ENCODE results near the gene CLTA.
"Not testable (repeated sequence)": the region's sequence is repeated elsewhere in the genome, so short reads cannot be mapped to it uniquely, and the experiment has no call there.

The CLTA gene

DNA sequence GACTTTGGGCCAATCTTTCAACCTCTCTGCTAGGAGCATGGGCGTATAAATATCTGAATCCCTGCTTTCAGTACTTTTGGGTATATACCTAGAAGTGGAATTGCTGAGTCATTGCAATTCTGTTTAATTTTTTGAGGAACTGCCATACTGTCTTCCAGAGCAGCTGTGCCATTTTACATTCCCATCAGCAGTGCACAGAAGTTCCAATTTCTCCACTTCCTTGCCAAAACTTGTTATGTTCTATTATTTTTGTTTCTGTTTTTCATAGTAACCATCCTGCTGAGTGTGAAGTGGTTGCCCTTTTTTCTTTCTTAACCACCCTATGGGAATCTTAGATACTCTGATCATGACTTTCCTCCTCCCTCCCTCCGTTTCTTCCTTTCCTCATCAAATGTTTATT is 32.6 kb upstream of the CLTA start:
- DNase-seq (ENCODE audit: low read depth in 1 of 2, low spot score in 1 of 2) = no peak

DNA sequence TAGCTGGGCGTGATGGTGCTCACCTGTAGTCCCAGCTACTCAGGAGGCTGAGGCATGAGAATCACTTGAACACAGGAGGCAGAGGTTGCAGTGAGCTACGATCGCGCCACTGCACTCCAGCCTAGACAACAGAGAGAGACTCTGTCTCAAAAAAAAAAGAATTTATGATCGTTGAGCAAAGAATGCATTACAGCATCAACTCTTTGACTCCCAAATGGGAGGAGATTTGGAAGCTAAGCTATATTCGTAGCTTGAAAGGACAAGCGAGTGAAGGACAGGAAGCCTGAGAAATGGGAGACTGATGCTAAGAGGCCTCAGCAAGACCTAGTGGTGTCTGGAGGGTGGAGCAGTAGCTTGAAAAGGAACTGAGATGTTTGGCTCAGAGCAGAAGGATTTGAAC is 31.8 kb upstream of the CLTA start:
- DNase-seq (ENCODE audit: low read depth in 1 of 2, low spot score in 1 of 2) = no peak

DNA sequence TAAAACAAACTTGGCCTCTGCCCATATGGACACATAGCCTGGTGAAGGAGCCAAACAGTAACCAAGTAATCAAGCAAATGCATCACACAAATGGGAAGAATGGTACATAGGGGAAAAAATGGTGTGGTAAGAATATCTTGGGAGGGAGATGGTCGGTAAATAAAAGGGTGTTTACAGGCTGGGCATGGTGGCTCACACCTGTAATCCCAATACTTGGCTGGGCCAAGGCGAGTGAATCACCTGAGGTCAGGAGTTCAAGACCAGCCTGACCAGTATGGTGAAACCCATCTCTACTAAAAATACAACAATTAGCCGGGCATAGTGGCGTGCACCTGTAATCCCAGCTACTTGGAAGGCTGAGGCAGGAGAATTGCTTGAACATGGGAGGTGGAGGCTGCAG is 31.2 kb upstream of the CLTA start:
- not testable (repeated sequence) for DNase-seq (ENCODE audit: low read depth in 1 of 2, low spot score in 1 of 2)

DNA sequence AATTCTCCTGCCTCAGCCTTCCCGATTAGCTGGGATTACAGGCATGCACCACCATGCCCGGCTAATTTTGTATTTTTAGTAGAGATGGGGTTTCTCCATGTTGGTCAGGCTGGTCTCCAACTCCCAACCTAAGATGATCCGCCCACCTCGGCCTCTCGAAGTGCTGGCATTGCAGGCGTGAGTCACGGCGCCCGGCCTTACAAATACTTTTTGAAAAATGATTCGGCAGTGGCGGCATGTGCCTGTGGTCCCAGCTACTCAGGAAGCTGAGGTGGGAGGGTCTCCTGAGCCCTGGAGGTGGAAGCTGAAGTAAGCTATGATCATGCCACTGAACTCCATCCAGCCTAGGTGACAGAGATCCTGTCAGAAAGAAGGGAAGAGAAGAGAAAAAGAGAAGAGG is 30.6 kb upstream of the CLTA start:
- not testable (repeated sequence) for DNase-seq (ENCODE audit: low read depth in 1 of 2, low spot score in 1 of 2)

DNA sequence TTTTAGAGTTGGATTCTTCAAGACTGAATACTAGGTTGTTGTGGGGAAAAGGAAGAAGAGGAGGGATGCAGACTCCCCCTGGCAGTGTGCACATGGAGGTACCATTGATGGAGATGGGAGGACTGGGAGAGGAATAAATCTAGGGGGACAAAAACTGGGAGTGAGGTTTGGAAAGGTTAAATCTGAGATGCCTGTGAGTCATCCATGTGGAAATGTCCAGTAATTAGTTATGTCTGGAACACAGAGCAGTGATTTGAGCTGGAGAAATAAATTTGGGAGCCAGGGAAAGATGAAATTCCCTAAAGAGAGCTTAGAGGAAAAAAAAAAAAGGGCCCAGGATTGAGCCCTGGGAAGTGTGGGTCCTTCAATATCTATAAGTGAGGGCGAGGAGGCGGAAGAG is 29.5 kb upstream of the CLTA start:
- DNase-seq (ENCODE audit: low read depth in 1 of 2, low spot score in 1 of 2) = no peak

DNA sequence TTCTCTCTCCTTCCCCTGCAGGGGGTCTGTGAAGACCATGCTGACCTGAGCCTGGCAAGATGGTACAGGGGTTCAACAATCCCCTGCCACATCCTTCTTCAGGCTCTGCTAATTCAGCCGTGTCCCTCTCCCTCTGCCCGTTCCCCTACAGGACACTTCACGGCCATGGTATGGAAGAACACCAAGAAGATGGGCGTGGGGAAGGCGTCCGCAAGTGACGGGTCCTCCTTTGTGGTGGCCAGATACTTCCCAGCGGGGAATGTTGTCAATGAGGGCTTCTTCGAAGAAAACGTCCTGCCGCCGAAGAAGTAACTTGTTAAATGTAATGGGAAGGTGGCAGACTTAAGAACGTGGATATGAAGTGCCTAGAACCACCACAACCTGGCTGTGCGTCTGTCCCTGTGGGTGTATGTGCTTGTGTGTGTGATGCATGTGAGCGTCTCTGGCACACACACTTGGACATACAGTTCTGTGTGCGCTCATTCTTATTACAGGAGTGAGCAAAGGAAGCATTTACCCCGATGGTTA is 28.4 kb upstream of the CLTA start:
- no peak for DNase-seq (ENCODE audit: low read depth in 1 of 2, low spot score in 1 of 2)

DNA sequence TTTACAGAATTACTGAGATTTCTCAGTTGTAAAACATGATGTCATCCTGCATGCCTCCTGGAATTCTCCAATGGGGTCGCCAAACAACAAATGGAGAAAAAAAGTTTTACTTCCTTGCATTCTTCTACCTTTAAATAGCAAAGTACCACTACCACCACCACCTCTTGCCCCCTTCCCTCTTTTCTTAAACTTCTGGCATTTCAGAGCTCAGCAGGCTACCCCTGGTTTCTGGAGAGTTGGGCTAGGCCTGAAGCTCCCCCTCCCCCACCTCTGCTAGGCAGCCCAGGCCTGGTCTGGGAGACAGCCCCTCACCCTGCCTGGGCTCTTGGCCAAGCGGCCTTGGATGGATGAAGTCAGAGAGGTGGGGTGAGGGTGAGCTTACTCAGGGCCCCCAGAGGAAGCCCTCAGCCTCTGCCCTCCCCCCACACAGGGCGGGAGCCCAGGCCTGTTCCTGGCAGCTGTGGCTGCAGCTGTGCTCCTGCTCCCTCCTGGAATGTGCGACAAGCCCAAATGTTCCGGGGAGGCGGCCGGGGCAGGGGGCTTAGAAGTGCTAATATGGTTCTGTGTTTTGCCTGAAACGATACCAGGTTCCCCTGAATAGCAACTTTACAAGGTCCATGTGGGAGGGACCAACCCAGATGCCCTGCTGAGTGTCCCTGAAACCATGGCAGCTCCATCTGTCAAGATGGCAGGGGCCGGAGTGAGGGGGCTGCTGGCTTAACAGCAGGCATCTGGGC is 27.5 kb upstream of the CLTA start:
- DNase-seq (ENCODE audit: low read depth in 1 of 2, low spot score in 1 of 2) = no peak

DNA sequence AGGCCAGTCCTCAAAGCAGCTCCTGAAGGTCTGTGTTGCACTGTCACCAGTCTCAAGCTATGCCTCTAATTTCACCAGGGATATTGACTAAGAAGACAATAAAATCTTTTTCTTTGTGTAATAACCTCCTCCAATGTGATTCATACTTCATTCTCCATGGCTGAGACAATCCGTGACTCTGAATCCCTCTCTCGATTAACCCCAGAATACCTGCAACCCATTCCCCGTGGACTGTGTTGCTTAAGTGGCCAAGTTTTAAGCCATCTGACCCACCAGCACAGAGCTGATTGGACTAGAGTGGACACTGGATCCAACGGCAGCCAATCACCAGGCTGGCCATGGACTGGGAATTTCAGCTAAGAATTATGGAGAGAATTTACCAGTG is 26.9 kb upstream of the CLTA start:
- DNase-seq (ENCODE audit: low read depth in 1 of 2, low spot score in 1 of 2) = no peak

DNA sequence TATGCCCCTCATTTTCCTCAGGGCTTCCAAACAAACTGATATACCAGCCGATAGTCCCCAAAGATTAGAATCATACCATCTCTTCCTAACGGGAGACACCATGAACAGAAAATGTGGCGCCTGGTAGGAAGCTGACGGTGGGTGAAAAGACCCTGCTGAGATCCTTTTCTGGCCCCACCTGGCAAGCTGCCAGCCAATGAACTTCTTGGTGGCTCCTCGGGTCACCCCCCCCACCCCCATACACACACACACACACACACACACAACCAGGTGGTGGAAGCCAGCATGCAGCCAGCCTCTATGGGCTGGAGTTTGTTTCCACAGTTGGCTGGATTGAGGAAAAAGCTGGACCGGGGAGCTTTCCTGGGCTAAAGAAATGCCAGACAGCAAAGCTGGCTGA is 26.3 kb upstream of the CLTA start:
- no peak for DNase-seq (ENCODE audit: low read depth in 1 of 2, low spot score in 1 of 2)

DNA sequence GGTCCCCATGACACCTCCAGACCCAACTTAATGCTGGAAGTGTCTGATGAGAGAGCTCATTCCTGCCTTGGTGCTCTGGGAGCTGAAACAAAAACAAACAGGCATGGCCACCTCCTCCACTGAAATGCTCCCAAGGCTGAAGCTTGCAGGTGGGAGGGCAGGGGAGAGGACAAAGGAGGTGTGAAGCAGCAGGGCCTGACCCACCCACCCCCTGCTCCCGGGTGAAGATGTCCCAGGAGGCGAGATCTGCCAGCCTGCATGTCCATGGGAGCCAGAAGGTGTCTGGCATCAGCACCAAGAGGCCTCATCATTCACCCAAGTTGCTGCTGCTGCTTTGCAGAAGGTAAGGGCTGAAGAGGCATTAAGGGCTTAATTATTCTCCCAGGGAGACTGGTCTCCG is 25.7 kb upstream of the CLTA start:
- DNase-seq (ENCODE audit: low read depth in 1 of 2, low spot score in 1 of 2) = no peak

DNA sequence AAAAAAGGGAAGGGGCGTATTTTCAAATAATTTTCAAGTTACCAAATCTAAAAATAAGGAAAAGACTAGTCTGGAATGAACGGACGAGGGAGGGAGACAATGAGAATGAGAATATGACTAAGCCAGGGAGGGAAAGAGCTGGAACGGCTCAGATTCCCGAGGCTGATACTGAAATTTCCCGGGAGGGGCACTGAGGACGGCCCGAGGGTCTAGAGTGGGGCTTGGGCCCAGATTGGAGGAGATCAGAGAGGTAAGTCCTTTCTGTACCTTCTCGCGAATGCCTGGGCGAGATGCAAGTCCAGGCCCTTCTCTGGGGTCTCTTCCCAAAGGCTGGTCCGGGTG is 24.9 kb upstream of the CLTA start:
- DNase-seq (ENCODE audit: low read depth in 1 of 2, low spot score in 1 of 2) = no peak

DNA sequence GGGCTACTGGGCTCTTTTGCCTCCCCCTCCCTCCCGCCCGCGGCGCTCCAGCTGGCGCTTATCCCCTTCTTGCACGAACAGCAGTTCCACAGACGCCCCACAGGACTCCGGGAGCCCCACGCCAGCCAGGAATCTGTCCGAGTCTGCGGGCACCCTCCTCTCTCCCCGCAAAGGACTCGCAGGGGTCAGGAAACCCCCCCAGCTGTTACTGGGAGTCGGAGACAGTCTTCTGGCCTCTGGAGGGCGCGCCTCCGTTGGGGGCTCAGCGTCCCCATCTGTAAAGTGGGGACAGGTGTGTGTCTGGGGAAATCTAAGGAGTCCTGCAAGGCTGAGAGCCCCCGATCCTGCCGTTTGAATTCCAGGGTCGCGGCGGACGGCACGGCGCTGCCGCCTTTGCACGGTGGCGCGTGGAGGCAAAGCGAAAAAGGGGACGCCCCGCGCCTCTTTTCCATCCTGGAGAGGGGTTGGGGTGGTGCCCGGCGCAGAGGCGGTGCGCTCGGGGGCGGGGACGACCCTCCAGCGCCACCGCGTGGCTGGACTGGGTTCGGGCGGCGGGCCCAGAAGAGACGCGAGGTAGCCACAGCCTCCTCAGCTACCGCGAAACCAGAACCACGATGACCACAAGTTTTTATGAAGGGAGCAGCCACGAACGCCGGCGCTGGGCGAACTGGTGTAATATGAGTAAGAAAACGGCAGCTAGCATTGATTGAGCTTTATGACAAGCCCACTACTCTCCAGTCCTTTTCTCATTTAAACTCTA is 24.4 kb upstream of the CLTA start:
- DNase-seq (ENCODE audit: low read depth in 1 of 2, low spot score in 1 of 2) = peak; percentile 66 to 74

DNA sequence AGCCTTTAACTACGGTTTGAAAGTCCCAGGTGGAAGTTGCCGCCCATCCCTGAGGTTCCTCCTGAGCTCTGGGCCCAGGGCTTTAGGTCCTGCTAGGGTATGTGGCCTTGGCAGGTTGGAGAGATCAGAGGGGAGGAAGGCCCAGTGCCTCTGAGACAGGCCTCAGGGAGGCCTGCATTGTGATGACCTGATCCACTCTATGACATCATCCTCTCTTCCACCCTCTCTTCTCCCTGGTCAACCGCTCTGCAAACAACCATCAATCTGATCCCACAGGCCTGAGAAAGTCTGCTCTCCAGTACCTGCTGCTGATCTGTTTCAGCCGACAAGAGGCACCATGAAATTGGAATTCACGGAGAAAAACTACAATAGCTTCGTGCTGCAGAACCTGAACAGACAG is 21.6 kb upstream of the CLTA start, which contains the start of gene CCIN:
CCIN (plus strand) TSS at position 223 of the 400 bp plus-strand sequence; CDS start at position 338, 115 bp downstream.
- no peak for DNase-seq (ENCODE audit: low read depth in 1 of 2, low spot score in 1 of 2)

DNA sequence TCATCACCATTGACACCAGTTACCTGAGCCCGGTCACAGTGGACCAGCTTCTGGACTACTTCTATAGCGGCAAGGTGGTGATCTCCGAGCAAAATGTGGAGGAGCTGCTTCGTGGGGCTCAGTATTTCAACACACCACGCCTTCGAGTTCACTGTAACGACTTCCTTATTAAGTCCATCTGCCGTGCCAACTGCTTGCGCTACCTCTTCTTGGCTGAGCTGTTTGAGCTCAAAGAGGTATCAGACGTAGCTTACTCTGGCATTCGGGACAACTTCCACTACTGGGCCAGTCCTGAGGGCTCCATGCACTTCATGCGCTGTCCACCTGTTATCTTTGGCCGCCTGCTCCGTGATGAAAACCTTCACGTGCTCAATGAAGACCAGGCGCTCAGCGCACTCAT is 21.0 kb upstream of the CLTA start:
- no peak for DNase-seq (ENCODE audit: low read depth in 1 of 2, low spot score in 1 of 2)

DNA sequence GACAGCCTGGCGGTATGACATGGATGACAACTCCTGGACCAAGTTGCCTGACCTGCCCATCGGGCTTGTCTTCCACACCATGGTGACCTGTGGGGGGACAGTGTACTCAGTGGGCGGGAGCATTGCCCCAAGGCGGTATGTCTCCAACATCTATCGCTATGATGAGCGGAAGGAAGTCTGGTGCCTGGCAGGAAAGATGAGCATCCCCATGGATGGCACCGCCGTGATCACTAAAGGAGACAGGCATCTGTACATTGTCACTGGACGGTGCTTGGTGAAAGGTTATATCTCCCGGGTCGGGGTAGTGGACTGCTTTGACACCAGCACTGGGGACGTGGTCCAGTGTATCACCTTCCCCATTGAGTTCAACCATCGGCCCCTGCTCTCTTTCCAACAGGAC is 20.2 kb upstream of the CLTA start:
- no peak for DNase-seq (ENCODE audit: low read depth in 1 of 2, low spot score in 1 of 2)

DNA sequence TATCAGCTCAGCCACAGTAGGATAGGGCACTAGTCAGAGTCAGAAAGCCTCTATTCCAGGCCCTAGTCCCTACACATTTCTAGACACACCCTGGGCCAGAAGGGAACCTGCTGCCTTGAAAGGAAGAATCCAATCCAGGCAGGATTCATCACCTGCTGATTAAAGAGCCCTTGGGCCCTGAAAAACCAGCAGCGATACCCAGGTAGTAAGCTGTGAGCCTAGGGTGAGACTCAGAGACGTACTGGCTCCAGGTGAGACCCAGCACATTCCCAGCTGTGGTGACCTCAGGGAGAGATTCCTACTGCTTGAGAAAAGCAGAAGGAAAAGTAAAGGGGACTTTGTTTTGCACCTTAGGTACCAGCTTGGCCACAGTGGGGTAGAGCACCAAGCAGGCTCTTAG is 16.9 kb upstream of the CLTA start:
- no peak for DNase-seq (ENCODE audit: low read depth in 1 of 2, low spot score in 1 of 2)

DNA sequence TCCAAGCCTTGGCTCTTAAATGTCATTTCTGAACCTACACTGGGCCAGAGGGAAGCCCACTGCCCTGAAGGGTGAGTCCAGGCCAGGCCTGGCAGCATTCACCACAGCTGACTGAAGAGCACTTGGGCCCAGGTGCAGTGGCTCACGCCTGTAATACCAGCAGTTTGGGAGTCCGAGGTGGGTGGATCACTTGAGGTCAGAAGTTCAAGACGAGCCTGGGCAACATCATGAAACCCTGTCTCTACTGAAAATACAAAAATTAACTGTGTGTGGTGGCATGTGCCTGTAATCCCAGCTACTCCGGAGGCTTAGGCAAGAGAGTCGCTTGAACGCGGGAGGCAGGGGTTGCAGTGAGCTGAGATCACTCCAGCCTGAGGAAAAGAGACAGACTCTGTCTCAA is 16.4 kb upstream of the CLTA start:
- no peak for DNase-seq (ENCODE audit: low read depth in 1 of 2, low spot score in 1 of 2)

DNA sequence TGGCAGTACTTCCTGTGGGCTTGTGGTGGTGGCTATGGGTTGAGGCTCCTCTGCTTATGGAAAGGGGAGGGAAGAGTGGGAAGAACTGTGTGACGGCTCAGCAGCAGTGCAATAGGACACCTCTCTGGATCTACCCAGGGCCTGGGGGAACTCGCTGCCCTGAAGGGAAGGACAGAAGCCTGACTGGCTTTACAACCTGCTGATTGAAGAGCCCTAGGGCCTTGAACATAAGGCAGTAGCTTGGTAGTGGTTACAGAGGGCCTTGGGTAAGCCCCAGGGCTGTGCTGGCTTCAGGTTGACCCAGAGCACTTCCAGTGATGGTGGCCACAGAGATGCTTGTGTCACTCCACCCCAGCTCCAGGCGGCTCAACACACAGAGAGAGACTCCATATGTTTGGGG is 16.0 kb upstream of the CLTA start:
- DNase-seq (ENCODE audit: low read depth in 1 of 2, low spot score in 1 of 2) = no peak

DNA sequence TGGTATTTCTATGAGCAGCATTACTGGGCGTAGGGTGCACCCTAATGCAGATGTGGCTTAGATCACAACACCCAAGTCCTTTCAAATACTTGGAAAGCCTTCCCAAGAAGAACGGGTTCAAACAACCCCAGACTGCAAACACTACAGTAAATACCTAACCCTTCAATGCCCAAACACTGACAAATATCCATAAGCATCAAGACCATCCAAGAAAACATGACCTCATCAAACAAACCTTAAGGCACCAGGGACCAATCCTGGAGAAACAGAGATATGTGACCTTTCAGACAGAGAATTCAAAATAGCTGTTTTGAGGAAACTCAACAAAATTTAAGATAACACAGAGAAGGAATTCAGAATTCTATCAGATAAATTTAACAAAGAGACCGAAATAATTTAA is 15.5 kb upstream of the CLTA start:
- not testable (repeated sequence) for DNase-seq (ENCODE audit: low read depth in 1 of 2, low spot score in 1 of 2)

DNA sequence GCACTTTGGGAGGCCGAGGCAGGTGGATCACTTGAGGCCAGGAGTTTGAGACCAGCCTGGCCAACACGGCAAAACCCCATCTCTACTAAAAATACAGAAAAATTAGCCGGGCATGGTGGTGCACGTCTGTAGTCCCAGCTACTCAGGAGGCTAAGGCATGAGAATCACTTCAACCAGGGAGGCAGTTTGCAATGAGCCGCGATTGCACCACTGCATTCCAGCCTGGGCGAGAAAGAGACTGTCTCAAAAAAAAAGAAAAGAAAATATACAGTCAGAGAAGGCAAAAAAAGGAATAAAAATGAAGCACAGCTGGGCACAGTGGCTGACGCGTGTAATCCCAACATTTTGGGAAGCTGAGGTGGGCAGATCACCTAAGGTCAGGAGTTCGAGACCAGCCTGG is 14.2 kb upstream of the CLTA start:
- not testable (repeated sequence) for DNase-seq (ENCODE audit: low read depth in 1 of 2, low spot score in 1 of 2)

DNA sequence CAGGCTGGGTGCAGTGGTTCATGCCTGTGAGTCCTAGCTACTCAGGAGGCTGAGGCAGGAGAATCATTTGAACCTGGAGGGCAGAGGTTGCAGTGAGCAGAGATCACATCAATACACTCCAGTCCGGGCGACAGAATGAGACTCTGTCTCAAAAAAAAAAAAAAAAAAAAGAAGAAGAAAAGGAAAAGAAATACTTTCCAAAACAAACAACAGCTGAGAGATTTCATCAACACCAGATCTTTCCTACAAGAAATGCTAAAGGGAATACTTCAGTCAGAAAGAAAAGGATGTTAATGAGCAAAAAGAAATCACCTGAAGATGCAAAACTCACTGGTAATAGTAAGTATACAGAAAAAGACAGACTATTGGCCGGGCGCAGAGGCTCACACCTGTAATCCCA is 13.2 kb upstream of the CLTA start:
- DNase-seq (ENCODE audit: low read depth in 1 of 2, low spot score in 1 of 2) = no peak

DNA sequence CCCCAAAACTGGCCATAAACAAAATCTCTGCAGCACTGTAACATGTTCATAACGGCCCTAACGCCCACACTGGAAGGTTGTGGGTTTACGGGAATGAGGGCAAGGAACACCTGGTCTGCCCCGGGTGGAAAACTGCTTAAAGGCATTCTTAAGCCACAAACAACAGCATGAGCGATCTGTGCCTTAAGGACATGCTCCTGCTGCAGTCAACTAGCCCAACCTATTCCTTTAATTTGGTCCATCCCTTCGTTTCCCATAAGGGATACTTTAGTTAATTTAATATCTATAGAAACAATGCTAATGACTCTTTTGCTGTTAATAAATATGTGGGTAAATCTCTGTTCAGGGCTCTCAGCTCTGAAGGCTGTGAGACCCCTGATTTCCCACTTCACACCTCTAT is 10.5 kb upstream of the CLTA start:
- not testable (repeated sequence) for DNase-seq (ENCODE audit: low read depth in 1 of 2, low spot score in 1 of 2)

DNA sequence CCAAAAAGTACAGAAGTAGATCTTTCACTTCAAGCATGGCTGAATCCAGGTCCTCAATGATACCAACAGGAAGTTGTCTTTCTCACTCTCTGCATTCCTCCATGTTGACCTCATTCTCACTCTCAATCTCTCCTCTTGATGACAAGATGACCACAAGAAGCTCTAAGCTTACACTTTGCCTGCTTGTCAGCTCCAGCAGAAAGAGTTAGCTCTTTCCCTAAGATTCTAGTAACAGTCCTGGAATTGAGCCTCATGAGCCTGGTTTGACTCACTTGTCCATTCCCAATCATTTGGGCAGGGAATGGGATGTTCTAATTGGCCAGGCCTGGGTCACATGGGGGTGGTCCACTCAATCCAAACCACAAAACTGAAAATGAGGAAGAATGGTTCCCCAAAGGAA is 3.3 kb upstream of the CLTA start:
- DNase-seq (ENCODE audit: low read depth in 1 of 2, low spot score in 1 of 2) = no peak
